ELR (cell line): ENCODE results near the gene H1-8.
A peak's percentile ranks its signal among the peaks of the same experiment; 100 is the strongest.
"Not testable (repeated sequence)": the region's sequence is repeated elsewhere in the genome, so short reads cannot be mapped to it uniquely, and the experiment has no call there.

ENCODE experiments used
- DNase-seq: peaks from one replicate; pipeline ENCODE4 v3.0.0-alpha.2; 2015; ENCODE audit warnings: low read depth

H1-8 gene

GRCh38 chr3:129543156-129543790, at the start of gene H1-8:
TSS of gene H1-8 (plus strand) at chr3:129543175. CDS start at chr3:129543219, 44 bp downstream.
- DNase-seq, result no peak

GRCh38 chr3:129493206-129493605, 49.8 kb upstream of the H1-8 start:
- no peak for DNase-seq

GRCh38 chr3:129494499-129494898, 48.5 kb upstream of the H1-8 start:
- not testable (repeated sequence) for DNase-seq

DNA sequence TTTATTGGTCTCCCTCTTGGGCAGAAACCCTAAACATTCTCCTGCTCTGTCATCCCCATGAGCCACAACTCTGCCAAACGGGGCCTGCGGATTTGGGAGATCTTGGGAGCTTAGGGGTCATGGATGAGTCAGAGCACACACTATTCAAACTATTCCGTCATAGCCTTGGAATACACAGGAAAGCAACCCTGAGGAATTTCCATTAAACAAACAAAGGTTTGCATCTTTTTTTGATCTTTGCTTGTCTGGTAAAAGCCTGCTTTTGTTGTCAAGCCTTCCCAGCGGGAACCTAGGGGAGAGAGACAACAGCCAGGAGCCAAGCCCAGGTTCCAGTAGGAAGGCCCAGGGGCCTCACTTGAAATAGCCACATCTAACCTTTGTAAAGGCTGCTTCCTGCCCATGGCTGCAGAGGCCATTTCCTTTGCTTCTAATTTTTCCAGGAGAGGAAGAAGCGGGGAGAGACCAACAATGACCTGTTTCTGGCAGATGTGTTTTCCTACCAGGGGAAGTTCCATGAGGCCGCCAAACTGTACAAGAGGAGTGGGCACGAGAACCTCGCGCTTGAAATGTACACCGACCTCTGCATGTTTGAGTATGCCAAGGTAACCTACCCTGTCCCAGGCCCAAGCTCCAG, 47.9 kb upstream of the H1-8 start:
- DNase-seq, result peak; percentile 85

- not testable (repeated sequence) for DNase-seq
These were observed 45.1 kb upstream of the H1-8 start for GRCh38 chr3:129497876-129498275.

DNA sequence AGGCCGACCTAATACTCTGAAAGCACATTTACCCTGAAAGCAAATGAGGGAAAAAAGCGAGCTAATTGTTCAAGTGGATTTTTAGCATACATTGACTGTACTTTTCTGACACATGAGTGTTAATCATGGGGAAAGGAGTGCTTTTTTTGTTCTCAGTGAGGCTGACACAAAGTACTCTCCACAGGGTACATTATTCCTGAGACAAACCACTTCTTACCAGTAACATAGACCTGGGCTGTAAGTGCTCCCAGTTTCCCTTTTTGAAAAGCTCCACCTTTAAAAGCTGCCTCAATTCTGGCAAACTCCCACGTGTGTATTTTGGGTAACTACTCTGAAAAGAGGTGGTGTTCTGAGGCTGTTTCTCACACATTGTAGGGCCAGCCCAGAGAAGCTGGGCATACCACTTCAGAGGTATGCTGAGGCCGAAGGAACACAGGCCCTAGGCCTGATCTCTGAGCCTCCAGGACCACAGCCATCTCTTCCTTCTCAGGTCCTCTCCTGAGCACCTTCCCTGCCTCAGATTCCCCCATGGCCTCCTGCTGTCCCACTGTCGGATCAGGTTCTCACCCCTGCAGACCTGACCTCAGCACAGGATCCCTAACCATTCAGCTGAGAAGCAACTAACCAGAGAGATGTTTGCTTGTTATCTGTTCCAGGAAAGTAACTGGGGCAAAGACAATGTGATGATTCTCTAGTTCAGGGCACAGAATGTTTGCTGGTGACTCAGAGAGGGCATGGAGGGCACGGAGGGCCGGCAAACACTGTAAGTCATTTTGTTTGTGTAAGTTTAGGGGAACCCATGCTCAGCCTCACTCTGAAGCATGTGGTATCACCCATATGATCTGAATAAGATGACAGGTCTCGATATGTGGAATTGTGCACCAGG, 44.1 kb upstream of the H1-8 start:
- not testable (repeated sequence) for DNase-seq

DNA sequence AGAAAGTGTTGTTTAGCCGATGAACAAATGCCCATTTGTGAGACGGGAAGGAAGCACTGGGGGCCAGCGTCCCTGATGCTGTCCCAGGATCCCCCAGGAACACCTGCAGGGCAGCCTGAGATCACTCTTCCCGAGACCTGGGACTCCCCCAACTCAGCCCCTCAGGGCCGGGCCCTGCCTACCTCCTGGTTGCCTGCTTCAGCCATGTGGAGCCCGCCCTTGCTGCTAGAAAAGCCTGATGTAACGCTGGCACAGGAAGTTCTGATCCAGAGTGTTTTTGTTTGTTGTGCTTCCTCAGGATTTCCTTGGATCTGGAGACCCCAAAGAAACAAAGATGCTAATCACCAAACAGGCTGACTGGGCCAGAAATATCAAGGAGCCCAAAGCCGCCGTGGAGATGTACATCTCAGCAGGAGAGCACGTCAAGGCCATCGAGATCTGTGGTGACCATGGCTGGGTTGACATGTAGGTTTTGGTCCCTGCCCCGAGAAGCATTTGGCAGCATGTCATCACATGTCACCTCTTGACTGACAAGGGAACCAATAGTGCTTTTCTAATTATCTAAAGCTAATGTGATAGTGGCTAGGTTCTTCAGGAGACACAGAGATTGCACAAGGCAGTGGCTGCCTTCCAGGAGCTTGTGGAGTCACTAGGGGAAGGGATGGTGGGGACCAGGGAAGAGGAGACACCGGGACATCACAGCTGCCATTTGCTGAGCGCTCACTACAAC, 43.2 kb upstream of the H1-8 start:
- not testable (repeated sequence) for DNase-seq

DNA sequence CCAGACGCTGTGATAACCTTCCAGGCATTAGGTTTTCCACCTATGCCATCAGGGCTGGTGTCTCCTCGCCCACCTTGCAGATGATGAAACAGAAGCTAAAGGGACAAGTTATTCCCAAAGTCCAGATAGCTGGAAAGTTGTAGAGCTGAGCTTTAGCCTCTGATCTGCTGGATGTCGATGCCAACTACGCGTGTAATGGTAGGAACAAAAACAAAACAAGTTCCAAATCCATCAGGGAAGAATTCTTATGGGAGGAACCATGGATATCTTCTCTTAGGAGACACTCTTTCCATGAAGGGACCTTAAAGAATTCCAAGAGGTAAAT, 42.7 kb upstream of the H1-8 start:
- no peak for DNase-seq

GRCh38 chr3:129501630-129502029, 41.3 kb upstream of the H1-8 start:
- DNase-seq, result no peak

DNA sequence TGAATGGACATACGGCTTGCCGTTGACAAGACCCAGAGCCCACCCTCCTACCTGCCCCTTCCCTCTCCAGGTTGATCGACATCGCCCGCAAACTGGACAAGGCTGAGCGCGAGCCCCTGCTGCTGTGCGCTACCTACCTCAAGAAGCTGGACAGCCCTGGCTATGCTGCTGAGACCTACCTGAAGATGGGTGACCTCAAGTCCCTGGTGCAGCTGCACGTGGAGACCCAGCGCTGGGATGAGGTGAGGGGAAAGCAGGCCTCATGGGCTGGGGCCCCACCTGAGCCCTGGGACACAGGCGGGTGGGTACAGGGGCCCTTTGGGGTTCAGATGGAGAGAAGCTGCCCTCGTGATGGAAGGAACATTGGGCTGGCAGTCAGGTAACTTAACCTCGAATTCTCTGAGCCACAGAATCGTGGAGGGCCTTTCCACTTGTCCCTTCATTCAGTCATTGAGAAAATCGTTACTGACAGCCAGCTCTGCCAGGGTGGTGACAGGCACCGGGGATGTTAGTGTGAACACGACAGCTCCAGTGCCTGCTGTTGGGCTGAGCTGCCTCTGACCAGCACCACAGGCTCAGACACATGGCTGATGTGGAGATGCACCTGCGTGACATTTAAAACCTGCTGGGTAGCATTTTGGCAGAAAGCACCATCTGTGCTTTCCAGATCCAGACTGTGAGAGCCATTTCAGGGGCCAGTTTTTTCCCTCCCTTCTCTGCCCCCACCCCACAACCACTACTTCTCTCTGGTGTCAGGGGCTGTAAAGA, 40.1 kb upstream of the H1-8 start:
- no peak for DNase-seq

- peak; percentile 81 for DNase-seq
These were observed 39.3 kb upstream of the H1-8 start for GRCh38 chr3:129503471-129504291.

GRCh38 chr3:129504471-129505100, 38.4 kb upstream of the H1-8 start:
- DNase-seq, result no peak

- no peak for DNase-seq
These were observed 37.6 kb upstream of the H1-8 start for GRCh38 chr3:129505341-129505740.

DNA sequence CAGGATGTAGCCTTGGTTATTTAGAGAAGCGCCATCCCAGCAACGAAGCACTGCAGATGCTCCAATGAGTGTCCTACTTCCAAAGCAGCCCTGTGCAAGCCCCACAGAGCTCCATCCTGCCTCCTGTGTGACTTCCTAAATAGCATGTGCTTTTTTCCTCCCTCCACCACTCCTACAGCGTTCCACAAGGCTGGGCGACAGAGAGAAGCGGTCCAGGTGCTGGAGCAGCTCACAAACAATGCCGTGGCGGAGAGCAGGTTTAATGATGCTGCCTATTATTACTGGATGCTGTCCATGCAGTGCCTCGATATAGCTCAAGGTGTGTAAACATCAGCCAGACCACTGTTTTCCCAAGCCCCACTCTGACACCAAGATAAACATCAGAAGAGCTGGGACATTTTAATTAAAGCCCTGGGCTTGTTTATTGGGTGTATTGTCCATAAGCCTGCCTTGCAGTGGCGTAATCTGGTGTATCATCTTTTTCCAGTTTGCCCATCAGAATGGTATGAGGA, 36.7 kb upstream of the H1-8 start:
- no peak for DNase-seq

DNA sequence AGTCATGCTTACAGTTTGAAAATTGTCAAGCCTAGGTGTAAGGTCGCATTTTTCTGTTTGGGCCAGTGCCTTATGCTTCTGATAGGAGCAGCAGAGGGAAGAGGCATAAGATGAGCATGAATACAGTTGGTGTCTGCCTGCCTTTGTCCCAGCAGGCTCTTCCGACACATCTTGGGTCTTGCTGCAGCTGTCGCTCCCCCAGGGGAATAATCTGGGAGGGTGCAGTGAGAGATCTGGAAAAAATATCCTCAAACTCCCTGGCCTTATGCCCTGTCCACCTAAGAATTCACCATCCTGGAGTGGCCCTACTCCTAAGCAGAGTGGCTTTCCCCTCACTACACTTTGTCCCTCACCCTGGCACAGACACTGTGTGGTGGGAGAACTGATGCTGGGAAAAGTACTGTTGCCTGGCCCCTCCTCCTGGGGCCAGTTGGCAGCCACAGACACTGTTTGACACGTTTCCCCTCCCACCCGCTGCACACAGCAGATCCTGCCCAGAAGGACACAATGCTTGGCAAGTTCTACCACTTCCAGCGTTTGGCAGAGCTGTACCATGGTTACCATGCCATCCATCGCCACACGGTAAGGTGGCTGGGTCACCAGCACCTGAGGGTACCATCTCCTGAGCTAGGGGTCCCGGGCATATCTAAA, 35.7 kb upstream of the H1-8 start:
- DNase-seq, result no peak

GRCh38 chr3:129512595-129512994, 30.4 kb upstream of the H1-8 start:
- no peak for DNase-seq

DNA sequence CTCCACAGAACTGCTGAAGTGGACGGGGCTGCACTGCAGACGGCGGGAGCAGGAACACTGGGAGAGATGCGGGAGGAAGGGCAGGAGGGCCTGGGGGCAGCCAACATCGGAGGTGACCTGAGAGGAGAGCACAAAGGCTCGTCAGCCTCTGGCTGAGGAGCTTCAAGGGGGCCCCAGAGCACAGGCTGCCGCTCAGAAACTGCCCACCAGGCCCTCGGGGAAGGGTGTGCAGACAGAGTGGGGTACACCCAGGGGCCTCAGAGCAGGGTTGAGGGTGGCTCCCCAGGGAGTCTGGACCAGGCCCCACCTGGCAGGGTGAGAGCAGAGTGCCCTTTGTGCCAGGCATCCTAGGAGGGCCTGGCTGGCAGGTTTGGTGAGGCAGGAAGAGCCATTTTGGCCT, 29.3 kb upstream of the H1-8 start:
- DNase-seq, result no peak

- DNase-seq, result no peak
These were observed 28.9 kb upstream of the H1-8 start for GRCh38 chr3:129514110-129514509.

DNA sequence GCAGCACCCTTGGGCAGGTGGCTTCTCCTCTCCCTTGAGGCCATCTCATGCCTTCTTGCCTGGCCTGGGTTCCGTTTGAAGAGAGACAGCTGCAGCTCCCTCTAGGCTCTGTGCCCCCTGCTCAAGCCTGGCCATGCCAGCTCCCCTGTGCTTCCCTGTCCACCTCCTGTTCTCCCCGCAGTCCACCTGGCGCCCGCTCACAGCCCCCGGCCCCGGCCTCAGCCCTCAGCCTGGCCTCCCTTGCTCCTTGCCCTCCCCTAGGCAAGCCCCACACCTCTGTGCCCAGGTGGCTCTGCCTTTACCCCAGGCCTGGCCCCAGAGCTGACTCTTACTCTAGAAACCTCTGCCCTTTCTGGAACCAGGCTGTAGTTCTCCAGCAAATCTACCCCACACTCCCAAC, 28.4 kb upstream of the H1-8 start:
- DNase-seq, result no peak
